Osteoblast (primary cell): ENCODE results near the gene NUP160. TPM values are rescaled to one million over a fixed set of nuclear protein-coding genes. Genes with fewer than 3 reads are reported as not detected.
"Not testable (repeated sequence)": the region's sequence is repeated elsewhere in the genome, so short reads cannot be mapped to it uniquely, and the experiment has no call there.

ENCODE experiments used
- DNase-seq: peaks from one replicate; pipeline ENCODE4 v3.0.0; 2011; ENCODE audit warnings: low spot score, mixed read lengths; ENCODE audit not compliant: insufficient read length; ENCODE audit errors: missing footprints
- H2AFZ ChIP-seq: 2 replicates; pipeline ENCODE4 v1.6.0; 2011; ENCODE audit warnings: mild to moderate bottlenecking, low read length
- H3K27ac ChIP-seq: 2 replicates; pipeline ENCODE4 v1.5.1; 2011; ENCODE audit warnings: mild to moderate bottlenecking, low read depth, low read length, moderate library complexity
- H3K27me3 ChIP-seq: 2 replicates; pipeline ENCODE4 v1.6.0; 2012; ENCODE audit warnings: mild to moderate bottlenecking, control low read depth, inconsistent platforms, low read length, moderate library complexity; ENCODE audit not compliant: insufficient read depth
- H3K36me3 ChIP-seq: 2 replicates; pipeline ENCODE4 v1.5.1; 2011; ENCODE audit warnings: mild to moderate bottlenecking, low read length, control low read depth, moderate library complexity; ENCODE audit not compliant: insufficient read depth
- H3K4me1 ChIP-seq: 2 replicates; pipeline ENCODE4 v1.5.1; 2011; ENCODE audit warnings: mild to moderate bottlenecking, low read length, control low read depth, moderate library complexity; ENCODE audit not compliant: insufficient read depth
- H3K4me2 ChIP-seq: 2 replicates; pipeline ENCODE4 v1.6.0; 2011; ENCODE audit warnings: mild to moderate bottlenecking, low read length; ENCODE audit not compliant: insufficient read depth
- H3K4me3 ChIP-seq: fragments of 200-600 bp; sonication (generic); 3 replicates; pipeline ENCODE4 v1.5.1; 2012; ENCODE audit warnings: mild to moderate bottlenecking, low read length, inconsistent platforms; ENCODE audit not compliant: insufficient read depth
- H3K79me2 ChIP-seq: 2 replicates; pipeline ENCODE4 v1.6.0; 2012; ENCODE audit warnings: mild to moderate bottlenecking, low read length, control low read depth, inconsistent platforms; ENCODE audit not compliant: insufficient read depth
- H3K9me3 ChIP-seq: 2 replicates; pipeline ENCODE4 v1.5.1; 2011; ENCODE audit warnings: low read depth, low read length, control low read depth
- H4K20me1 ChIP-seq: 2 replicates; pipeline ENCODE4 v1.6.0; 2012; ENCODE audit warnings: mild to moderate bottlenecking, low read length, control low read depth; ENCODE audit not compliant: insufficient read depth
- CTCF ChIP-seq: IDR thresholded peaks from 2 replicates; pipeline ENCODE4 v1.5.1; 2011; ENCODE audit warnings: mild to moderate bottlenecking, low read depth, low read length, moderate library complexity; ENCODE audit errors: extremely low read depth
- total RNA-seq: library from RNA; depleted of rRNA; stranded (reverse); fragments of >200 nt; gene quantifications from 2 replicates; pipeline ENCODE4 v1.2.3, GENCODE V29; 2012

NUP160 gene
- total RNA-seq, 1 donor = 27.1 TPM

- H3K36me3 ChIP-seq = peaks cover 82% of the 10 kb centered on the region
- H2AFZ ChIP-seq = no peak overlapping the region
- DNase-seq = peak; percentile 8
- peaks cover 62% of the 10 kb centered on the region for H3K79me2 ChIP-seq
- H3K9me3 ChIP-seq = no peaks in the 10 kb centered on the region
- no peak overlapping the region for H3K4me2 ChIP-seq
- peaks cover 25% of the 10 kb centered on the region for H4K20me1 ChIP-seq
- no peaks in the 10 kb centered on the region for H3K4me1 ChIP-seq
- no peaks in the 10 kb centered on the region for H3K27me3 ChIP-seq
- no peak overlapping the region for H3K27ac ChIP-seq
- no peak overlapping the region for H3K4me3 ChIP-seq
- no peak for TF ChIP-seq CTCF
These were observed 91.9 kb downstream of the NUP160 start for GRCh38 chr11:47756208-47756607.

- H3K9me3 ChIP-seq = no peaks in the 10 kb centered on the region
- H3K4me3 ChIP-seq = no peak overlapping the region
- no peak for DNase-seq
- no peaks in the 10 kb centered on the region for H3K4me1 ChIP-seq
- H3K36me3 ChIP-seq = peaks cover 85% of the 10 kb centered on the region
- no peaks in the 10 kb centered on the region for H3K27me3 ChIP-seq
- no peak overlapping the region for H2AFZ ChIP-seq
- H3K79me2 ChIP-seq = peaks cover 47% of the 10 kb centered on the region
- H3K27ac ChIP-seq = no peak overlapping the region
- TF ChIP-seq CTCF = no peak
- H3K4me2 ChIP-seq = no peak overlapping the region
- H4K20me1 ChIP-seq = peaks cover 22% of the 10 kb centered on the region
These were observed 97.4 kb downstream of the NUP160 start for GRCh38 chr11:47750725-47751124.

GRCh38 chr11:47742494-47742893 is 105.7 kb downstream of the NUP160 start:
- H3K4me3 ChIP-seq, H4K20me1 ChIP-seq, H3K9me3 ChIP-seq, H3K27ac ChIP-seq, DNase-seq, H2AFZ ChIP-seq, H3K27me3 ChIP-seq, H3K4me2 ChIP-seq, H3K4me1 ChIP-seq: not testable (repeated sequence)
- Histone ChIP-seq H3K79me2 (peaks cover 29% of the 10 kb centered on the region), H3K36me3 (peaks cover 90% of the 10 kb centered on the region)

GRCh38 chr11:47737817-47738216 is 110.3 kb downstream of the NUP160 start:
- H3K27ac ChIP-seq, H3K4me2 ChIP-seq, H3K4me1 ChIP-seq, H3K9me3 ChIP-seq, H3K27me3 ChIP-seq, H2AFZ ChIP-seq, H3K4me3 ChIP-seq, H4K20me1 ChIP-seq, DNase-seq: not testable (repeated sequence)
- peaks cover 88% of the 10 kb centered on the region for H3K36me3 ChIP-seq
- H3K79me2 ChIP-seq = peaks cover 12% of the 10 kb centered on the region

GRCh38 chr11:47732271-47732670 is 115.9 kb downstream of the NUP160 start:
- no peak for DNase-seq
- Histone ChIP-seq H3K27me3 (no peaks in the 10 kb centered on the region), H3K36me3 (peaks cover 93% of the 10 kb centered on the region), H2AFZ (no peak overlapping the region), H3K27ac (no peak overlapping the region), H3K4me3 (no peak overlapping the region), H3K4me1 (no peaks in the 10 kb centered on the region), H3K9me3 (no peaks in the 10 kb centered on the region), H3K4me2 (no peak overlapping the region), H4K20me1 (peaks cover 3% of the 10 kb centered on the region), H3K79me2 (peaks cover 11% of the 10 kb centered on the region)
- TF ChIP-seq CTCF = no peak
